Fibroblast of the conjunctiva (primary cell): ENCODE data around the gene LOXL1.

Experiments used
- DNase-seq: peaks from one replicate; pipeline ENCODE4 v3.0.0-alpha.2; 2010; ENCODE audit warnings: low read depth

Gene LOXL1

DNA sequence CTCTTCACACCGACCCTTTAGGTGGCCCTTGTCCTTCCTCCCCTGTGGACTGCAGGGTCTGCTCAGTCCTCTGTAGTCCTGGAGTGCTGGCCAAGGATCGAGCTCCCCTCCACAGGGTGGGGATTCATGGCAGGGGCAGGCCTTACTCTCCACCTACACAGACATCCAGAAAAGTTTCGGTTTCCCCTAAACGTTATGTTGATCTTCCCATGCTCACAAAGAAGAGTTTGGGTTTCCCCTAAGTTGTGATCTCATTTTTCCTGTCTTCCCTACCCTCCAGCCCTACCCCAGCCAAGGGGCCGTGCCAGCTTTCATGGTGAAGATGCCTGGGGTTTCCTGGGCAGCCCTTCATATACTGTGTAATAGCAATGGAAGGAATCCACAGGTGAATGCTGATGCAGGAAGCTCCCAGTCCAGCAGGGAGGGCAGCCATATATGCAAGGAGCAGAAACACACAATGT is 55.5 kb downstream of the LOXL1 start:
- no peak for DNase-seq

DNA sequence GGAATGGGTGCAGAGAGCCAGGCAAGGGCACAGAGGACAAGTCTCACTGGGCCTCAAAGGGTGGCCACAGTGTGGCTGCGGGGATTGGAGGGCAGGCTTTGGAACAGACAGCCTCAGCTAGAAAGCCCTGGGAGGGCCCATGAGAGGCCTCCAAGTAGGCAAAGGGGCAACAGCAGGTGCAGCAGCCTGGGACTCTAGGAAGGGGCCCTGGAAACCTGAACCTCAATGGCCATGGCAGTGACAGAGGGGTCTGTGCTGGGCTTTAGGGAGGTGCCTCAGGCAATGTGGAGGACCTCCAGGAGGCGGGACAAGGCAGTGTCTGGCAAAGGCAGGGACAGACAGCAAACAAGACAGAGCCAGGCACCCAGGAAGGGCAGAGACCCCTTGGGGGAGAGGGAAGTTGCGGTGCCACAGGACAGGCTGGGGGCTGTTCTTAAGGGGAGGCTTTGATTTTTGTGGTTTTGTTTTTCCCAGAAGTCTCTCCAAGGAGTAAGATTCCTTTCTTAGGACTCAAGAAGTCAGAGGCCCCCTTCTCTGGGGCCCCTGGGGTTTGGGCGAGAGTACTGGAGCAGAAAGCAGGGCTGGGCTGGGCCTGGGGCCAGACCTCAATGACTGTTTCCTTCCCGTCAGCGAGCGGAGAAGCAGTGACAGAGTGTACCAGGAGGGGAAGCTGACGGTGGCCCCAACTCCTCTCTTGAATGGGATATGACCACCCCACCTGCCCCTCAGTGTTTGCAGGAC is 56.1 kb downstream of the LOXL1 start:
- peak; percentile 82 for DNase-seq

DNA sequence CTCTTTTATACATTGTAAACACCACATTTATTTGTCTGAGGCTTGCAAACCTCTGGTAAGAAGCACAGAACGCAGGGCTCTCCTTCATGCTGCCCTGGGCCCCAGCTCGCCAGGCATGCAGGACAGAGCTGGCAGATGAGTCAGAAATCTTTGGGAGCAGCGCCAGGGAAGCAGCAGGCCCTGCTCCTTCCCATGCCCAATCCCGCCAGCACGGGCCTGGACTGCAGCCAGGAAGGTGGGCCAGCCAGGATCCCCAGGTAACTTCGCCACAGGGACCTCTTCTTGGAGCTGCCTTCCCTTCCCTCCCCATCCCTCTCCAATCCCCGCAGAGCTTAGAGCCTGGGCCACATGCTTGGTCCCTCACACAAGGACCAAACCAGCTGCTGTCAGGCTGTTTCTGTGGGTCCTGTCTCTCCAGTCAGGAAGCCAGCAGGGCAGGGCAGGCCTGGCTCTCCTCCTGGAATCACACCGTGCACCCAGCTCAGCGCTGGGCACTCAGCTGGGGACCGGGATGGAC is 57.0 kb downstream of the LOXL1 start:
- DNase-seq: peak; percentile 70

- no peak for DNase-seq
Observed at GRCh38 chr15:73983773-73984172, 57.5 kb downstream of the LOXL1 start.

DNA sequence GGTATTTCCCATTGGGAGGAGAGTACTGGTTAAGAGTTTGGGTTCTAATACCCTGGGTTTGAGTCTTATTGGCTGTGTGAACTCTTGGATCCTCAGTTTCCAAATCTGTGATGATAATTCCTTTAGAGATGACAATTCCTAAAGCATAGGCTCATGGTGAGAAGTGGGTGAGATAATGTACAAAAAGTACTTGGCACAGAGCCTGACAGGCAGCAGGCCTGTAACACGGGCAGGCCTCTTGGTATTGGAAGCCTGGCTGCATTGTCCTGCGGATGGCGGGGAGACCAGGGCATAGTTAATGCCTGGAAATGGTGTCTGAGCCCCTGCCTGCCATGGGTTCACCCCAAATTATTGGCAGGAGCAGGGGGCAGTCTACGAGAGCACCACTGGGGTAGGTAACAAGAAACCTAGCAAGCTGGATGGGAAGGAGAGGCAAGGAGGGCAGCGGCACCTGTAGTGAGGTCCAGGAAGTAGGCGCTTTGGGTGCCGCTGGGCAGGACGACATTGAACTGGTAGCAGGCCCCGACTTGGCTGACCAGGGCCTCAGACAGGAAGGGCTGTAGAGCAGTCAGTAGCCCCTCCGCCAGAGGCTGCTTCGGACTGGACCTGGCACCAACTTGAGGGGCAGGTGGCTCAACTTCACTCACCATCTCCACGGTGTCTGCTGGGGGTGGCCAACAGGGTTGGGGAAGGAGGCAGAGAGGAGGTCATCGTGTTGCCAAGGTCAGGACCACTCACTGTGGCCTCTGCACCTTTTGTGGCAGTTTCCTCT is 58.1 kb downstream of the LOXL1 start:
- DNase-seq: no peak

DNA sequence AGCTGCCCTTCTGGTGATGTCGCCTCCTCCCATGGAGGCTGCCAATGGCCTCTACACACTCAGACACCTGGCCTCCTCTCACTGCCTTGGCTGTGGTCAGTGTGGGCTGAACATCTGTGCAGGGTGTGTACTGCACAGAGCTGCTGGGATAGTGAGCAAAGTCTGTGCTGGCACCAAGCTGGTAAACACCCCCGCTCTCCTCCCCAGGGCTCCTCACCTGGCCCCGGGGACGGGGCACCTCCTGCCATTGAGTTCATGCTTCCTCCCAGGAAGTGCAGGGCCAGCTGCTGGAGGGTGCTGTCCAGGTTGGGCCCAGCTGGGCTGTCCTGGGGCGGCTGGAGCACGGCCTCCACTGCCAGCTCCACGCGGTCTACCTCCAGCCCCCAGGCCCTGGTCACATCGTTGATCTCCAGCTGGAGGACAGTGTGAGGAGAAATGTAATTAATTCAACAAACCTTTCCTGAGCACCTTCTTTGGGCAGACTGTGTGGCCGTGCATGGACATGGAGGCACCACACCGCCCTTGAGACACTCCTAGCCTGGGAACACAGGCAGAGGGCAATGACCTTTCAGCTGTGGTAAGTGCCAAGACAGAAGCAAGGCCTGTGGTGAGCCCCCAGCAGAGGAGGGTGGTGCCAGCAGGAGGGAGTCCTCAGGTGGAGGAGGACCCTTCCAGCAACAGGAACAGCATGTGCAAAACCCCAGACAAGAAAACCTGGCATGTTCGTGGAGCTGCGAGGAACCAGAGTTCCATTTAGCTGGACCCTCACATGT is 59.0 kb downstream of the LOXL1 start:
- no peak for DNase-seq

DNA sequence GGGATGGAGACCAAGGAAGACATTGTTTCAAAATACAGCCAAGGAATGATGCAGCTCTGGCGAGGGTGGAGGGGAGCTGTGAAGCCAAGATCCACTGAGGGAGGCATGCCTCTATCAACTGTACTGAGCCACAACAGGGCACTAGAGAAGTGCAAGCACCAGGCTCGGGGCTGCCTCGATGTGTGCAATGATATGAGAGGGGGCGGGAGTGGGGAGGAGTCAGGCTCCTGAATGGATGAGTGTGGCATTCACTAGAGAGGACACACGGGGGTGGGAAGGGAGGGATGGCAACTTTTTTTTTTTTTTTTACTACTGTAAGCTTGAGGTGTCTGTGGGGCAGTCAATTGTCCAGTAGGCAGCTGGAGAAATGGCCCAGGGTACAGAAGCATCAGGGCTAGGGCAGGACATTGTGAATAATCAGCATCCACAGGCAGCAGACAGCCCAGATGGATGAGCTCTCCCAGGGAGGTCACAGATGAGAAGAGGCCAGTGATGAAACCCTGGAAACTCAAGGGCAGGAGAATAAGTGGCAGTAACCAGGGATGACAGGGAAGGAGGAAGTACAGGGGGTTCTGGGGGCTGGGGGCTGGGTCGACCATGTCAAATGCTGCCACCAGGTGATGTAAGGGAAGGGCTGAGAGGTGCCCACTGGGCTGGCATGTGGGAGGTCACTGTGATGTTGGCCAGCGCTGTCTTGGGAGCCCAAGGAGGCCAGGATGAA is 60.0 kb downstream of the LOXL1 start:
- no peak for DNase-seq

GRCh38 chr15:73986776-73987056 is 60.5 kb downstream of the LOXL1 start:
- no peak for DNase-seq

DNA sequence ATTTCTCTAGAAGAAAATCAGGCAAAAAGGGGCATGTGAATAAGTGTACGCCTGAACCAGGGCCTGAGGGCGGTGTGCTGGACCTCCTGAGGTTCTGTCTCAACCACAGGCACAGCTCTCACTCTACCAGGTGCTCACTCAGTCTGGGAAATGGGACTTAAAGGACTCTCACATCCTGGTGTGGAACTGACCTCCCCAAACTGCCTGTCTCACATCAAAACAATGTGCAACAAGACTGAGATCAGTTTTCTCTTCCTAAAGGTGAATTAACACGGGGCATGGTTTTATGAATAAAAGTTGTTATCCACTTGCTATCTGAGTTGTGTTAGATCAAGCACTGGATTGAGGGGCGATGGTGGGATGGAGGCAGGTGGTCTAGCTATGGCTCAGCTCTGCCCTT is 61.0 kb downstream of the LOXL1 start:
- DNase-seq: no peak

DNA sequence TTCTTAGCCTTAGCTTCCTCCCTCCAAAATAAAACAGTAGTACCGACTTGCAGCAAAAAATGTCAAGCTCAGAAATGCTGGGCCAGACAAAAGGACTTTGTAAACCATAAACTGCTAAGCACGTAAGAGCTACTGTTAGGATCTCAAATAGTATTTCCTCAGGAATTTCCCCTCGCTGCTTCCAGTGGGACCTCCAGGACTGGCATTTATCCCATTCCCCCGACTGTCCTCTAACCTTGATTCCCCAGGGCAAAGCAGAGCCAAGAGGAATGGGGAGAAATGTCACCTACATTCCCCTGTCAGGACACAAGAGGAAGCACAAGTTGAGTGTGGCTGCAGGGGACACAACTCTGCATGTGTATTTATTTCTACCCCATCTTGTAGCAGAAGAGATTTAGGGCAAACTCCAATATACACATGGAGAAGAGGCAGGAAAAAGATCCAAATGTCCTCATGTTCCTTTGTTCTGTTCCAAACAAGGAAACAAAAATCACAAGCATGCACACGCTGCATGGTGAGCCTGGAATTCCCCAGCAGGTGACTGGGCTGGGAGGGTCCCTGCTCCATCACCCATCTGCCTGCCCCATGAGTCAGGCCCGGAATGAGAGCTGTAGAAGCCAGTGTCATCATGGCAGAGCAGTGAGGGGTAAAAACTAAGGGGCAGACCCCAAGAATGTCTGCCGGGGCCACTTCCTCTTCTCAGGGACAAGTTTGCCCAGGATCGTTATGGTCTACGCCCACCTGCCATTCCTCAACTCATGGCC is 61.6 kb downstream of the LOXL1 start:
- DNase-seq: no peak

DNA sequence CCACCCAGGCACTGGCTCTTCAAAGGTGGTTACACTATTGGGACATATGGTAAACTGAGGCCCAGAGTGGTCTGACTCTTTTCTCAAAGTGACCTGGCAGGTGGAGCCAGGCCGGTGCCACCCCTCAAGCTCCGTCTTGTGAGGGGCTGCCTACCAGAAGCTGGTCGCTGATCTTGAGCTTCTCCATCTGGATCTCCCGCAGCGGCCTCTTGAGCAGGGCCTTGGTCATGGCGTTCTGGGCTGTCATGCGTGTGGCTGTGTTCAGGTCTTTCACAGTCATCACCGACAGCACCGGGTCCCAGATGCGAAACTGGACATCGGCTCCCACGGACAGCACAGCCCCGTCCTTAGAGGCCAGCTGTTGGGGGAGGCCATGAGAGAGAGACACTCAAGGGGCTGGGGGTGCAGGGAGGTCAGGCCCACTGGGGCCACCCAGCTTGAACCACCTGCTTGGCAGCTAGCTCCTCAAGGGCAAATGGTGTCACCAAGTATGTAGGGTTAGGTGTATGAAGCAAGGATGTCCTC is 62.2 kb downstream of the LOXL1 start:
- DNase-seq: no peak

- no peak for DNase-seq
Observed at GRCh38 chr15:73989001-73989798, 62.9 kb downstream of the LOXL1 start.

GRCh38 chr15:73990250-73991005 is 64.2 kb downstream of the LOXL1 start:
- DNase-seq: no peak

DNA sequence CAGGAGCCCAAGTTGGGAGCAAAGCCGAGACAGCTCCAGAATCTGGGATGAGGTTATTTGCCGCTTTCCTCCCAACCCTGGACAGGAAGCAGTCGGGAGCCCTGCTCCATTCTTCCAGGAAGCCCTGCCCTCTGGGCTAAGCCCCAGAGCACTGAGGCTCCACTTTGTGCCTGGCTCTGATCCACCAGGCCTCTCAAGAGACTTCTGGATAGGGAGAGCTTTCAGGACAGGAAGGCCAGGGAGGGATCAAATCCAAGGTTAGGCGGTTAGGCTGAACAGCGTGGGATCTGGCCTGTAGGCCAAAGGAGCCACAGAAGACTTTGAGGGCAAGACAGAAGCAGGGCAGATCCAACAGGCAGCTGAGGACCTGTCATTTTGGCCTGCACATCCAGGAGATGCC is 65.0 kb downstream of the LOXL1 start:
- DNase-seq: no peak

DNA sequence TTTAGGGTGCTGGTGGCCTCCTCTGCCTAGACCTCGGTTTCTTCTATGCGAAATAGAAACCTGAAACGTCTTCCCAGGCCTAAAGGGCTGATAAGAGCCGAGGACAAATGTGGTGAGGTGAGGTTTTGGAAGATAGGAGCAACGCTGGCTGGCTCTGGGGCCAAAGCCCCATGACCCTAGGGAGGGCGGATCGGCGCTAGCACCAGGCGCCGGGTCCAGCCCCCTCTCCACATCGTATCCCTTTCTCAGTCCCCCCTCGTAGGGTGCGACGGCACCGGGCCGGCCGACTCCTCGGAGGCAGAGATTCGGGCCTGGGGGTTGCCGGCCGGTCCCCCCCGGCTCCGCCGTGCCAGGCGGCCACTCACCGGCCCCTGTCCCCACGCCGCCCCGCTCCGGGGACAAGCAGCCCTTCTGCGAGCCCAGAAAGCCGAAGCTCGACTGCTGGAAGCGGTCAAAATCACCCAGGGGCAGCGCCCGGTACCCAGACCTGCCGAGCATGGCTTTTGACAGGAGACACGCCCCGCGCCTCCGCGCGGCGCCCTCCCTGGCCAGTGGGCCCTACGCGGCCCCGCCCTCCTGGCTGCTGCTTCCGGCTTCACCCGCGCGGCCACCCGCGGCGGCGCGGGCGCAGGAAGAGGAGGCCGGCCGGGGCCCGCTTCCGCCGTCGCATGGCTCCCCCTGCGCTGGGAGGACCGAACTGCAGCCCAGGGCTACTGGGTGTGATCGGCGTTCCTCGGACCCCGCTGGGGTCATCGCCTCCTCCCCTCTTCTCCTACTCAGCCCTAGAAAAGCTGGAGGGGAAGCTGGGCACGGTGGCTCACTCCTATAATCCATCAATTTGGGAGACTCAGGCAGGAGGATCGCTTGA is 65.7 kb downstream of the LOXL1 start, which contains the start of gene STOML1:
Gene STOML1 (minus strand): TSS at position 570 of the 868 bp plus-strand sequence. CDS start 72 bp downstream, at position 498.
- peak; percentile 79 for DNase-seq

DNA sequence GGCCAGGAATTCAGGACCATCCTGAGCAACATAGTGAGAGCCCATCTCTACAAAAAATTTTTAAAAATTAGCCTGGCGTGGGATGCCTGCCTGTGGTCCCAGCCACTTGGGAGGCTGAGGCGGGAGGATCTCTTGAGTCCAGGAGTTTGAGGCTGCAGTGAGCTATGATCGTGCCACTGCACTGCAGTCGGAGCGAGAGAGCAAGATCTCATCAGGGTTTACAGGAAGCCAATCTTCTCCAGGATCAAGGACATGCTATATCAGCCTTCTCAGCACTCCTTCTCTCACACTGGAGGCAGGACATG is 66.3 kb downstream of the LOXL1 start:
- DNase-seq: no peak

DNA sequence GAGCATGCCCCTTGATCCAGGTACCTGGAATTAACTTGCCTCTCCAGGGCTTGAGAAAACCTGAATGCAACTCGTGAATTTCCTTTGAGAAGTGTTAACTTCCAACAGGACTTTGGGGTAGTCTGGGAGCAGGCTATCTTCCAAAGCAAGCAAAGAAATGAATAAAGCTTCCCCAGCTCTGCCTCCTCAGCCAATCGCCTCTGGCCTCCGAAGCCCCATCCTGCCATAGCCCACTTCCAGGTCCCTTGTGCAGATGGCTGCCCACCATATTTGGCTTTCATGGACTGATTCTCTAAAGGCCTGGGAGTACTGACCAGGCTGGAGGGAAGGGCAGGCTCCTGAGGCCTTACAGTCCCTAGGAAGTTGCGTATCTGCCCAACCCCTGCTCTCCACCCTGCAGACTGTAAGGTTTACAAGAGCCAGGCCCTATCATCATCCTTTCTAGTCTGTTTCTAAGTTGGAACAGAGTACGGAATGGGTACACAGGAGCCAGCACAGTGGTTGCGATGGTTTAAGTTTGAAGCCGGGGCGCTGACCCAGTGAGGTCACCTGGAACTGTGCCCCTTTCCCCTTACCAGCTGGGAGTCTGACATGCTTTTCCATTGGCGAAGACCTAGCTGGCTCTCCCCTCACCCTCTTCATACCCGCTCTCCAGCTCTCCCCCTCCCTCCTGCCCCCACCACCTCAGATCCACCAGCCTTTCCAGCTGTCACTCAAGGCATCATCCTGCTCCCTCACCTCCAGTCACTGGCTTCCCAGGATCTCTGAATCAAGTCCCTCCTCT is 67.1 kb downstream of the LOXL1 start:
- no peak for DNase-seq

GRCh38 chr15:73994413-73994883 is 68.2 kb downstream of the LOXL1 start, which contains the start of gene PML:
Gene PML, plus strand, starts transcription at chr15:73994716. Its CDS starts 97 bp downstream, at chr15:73994813.
- DNase-seq: peak; percentile 89
